ENCODE results near the gene NUAK1. TPM values are rescaled to one million over a fixed set of nuclear protein-coding genes. Genes with fewer than 3 reads are reported as not detected.

NUAK1 gene
- total RNA-seq, 1 donor from 2014 or later, result not detected

DNA sequence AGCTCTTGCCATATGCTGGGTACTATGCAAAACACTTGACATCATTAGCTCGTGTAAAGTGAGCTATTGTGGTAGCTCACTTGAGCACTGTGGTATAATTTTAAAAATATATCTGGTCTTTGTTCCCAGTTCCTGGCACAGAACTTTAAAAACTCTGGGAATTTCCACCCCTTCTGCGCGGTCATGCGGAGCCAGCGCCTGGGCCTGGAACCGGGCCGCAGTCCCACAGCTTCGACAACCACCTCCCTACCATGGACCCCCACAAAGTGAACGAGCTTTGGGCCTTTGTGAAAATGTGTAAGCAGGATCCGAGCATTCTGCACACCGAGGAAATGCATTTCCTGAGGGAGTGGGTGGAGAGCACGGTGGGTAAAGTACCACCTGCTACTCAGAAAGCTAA lies 123.1 kb downstream of the NUAK1 start:
- Mint-ChIP-seq H3K27ac (no peak overlapping the region), H3K4me1 (no peaks in the 10 kb centered on the region), H3K36me3 (ENCODE audit: low read depth) (no peaks in the 10 kb centered on the region), H3K27me3 (no peaks in the 10 kb centered on the region), H3K4me3 (no peak overlapping the region), H3K9me3 (peaks cover 11% of the 10 kb centered on the region)
- DNase-seq, result no peak
- intact Hi-C loops (cut with micrococcal nuclease), result no loop called here

DNA sequence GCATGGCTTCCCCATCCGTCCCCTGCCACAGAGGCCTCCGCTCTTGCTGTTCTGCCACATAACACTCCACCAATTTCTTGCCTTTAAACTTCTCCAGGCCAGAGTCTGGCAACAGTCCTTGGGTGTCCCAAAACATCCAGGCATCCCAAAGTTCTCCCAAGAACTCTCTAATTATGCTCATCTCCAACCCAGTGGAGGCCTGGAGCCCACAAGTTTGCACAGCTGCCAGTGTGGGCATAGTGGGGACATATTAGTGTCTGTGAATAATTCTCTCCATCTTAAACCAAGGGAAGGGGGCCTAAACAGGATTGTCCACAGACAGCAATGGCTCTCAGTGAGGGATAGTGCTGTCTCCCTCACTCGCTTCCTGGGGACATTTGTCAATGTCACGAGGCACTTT lies 124.8 kb downstream of the NUAK1 start:
- Mint-ChIP-seq H3K4me3 (no peak overlapping the region), H3K9me3 (peaks cover 4% of the 10 kb centered on the region), H3K36me3 (ENCODE audit: low read depth) (no peaks in the 10 kb centered on the region), H3K27ac (no peak overlapping the region), H3K27me3 (no peaks in the 10 kb centered on the region), H3K4me1 (no peaks in the 10 kb centered on the region)
- intact Hi-C loops (cut with micrococcal nuclease), result no loop called here
- DNase-seq, result no peak

Other genes starting within 250 kb of the NUAK1 start
- gene CKAP4, start 109.1 kb upstream of the NUAK1 start, total RNA-seq, result 6.7 and 7.7 TPM in 2 replicates
- 3.2 and 4.5 TPM in 2 replicates for gene TCP11L2, start 163.8 kb upstream of the NUAK1 start, total RNA-seq
- 12.1 and 13.1 TPM in 2 replicates for gene POLR3B, start 218.8 kb upstream of the NUAK1 start, total RNA-seq